Rectal smooth muscle tissue (tissue), 1 donor: ENCODE data around the gene MSX1.
A peak's percentile ranks its signal among the peaks of the same experiment; 100 is the strongest.

Source experiments
- H3K27ac ChIP-seq: one replicate; pipeline ENCODE4 v1.7.0; 2013; ENCODE audit warnings: low read depth, low read length, inconsistent platforms
- H3K27me3 ChIP-seq: one replicate; pipeline ENCODE4 v1.7.0; 2013; ENCODE audit warnings: low read length; ENCODE audit not compliant: control insufficient read depth, insufficient read depth
- H3K36me3 ChIP-seq: one replicate; pipeline ENCODE4 v1.7.0; 2013; ENCODE audit warnings: low read length; ENCODE audit not compliant: control insufficient read depth, insufficient read depth
- H3K4me1 ChIP-seq: one replicate; pipeline ENCODE4 v1.7.0; 2013; ENCODE audit warnings: low read length; ENCODE audit not compliant: control insufficient read depth, insufficient read depth
- H3K4me3 ChIP-seq: one replicate; pipeline ENCODE4 v1.7.0; 2013; ENCODE audit warnings: low read length
- H3K9ac ChIP-seq: one replicate; pipeline ENCODE4 v1.7.0; 2013; ENCODE audit warnings: low read length

MSX1 gene

GRCh38 chr4:4854649-4855295 is 4.7 kb upstream of the MSX1 start:
- H3K27me3 ChIP-seq, result peaks cover 62% of the 10 kb centered on the region

GRCh38 chr4:4855301-4856070 is 4.0 kb upstream of the MSX1 start:
- H3K27ac ChIP-seq, result no peak overlapping the region
- H3K4me3 ChIP-seq, result no peak overlapping the region
- peaks cover 69% of the 10 kb centered on the region for H3K27me3 ChIP-seq
- no peak overlapping the region for H3K9ac ChIP-seq
- no peaks in the 10 kb centered on the region for H3K36me3 ChIP-seq
- peaks cover 6% of the 10 kb centered on the region for H3K4me1 ChIP-seq

More at GRCh38 chr4:4854649-4855295, 4.7 kb upstream of the MSX1 start:
- Histone ChIP-seq H3K4me1 (peaks cover 6% of the 10 kb centered on the region), H3K9ac (no peak overlapping the region), H3K27ac (no peak overlapping the region), H3K4me3 (no peak overlapping the region), H3K36me3 (no peaks in the 10 kb centered on the region)

GRCh38 chr4:4856071-4857000 is 3.1 kb upstream of the MSX1 start:
- peak overlapping the region; percentile 30 for H3K4me3 ChIP-seq
- no peak overlapping the region for H3K9ac ChIP-seq
- peaks cover 6% of the 10 kb centered on the region for H3K4me1 ChIP-seq
- H3K27ac ChIP-seq, result no peak overlapping the region
- no peaks in the 10 kb centered on the region for H3K36me3 ChIP-seq
- peaks cover 72% of the 10 kb centered on the region for H3K27me3 ChIP-seq

GRCh38 chr4:4857001-4857808 is 2.3 kb upstream of the MSX1 start:
- Histone ChIP-seq H3K27ac (no peak overlapping the region), H3K27me3 (peaks cover 75% of the 10 kb centered on the region), H3K4me1 (peaks cover 6% of the 10 kb centered on the region), H3K9ac (no peak overlapping the region), H3K4me3 (no peak overlapping the region), H3K36me3 (no peaks in the 10 kb centered on the region)

GRCh38 chr4:4857809-4858508 is 1.5 kb upstream of the MSX1 start:
- Histone ChIP-seq H3K4me1 (peaks cover 4% of the 10 kb centered on the region), H3K9ac (no peak overlapping the region), H3K27me3 (peaks cover 74% of the 10 kb centered on the region), H3K4me3 (no peak overlapping the region), H3K36me3 (no peaks in the 10 kb centered on the region), H3K27ac (no peak overlapping the region)

GRCh38 chr4:4858527-4859324 is 739 bp upstream of the MSX1 start:
- H3K36me3 ChIP-seq, result no peaks in the 10 kb centered on the region
- H3K4me3 ChIP-seq, result peak overlapping the region; percentile 55
- H3K27ac ChIP-seq, result no peak overlapping the region
- no peaks in the 10 kb centered on the region for H3K4me1 ChIP-seq
- H3K9ac ChIP-seq, result no peak overlapping the region
- peaks cover 69% of the 10 kb centered on the region for H3K27me3 ChIP-seq

- H3K9ac ChIP-seq, result no peak overlapping the region
- no peak overlapping the region for H3K27ac ChIP-seq
- no peaks in the 10 kb centered on the region for H3K36me3 ChIP-seq
- H3K4me1 ChIP-seq, result no peaks in the 10 kb centered on the region
- H3K27me3 ChIP-seq, result peaks cover 73% of the 10 kb centered on the region
- peak overlapping the region; percentile 70 for H3K4me3 ChIP-seq
Measured at GRCh38 chr4:4859799-4860599, 534 bp downstream of the MSX1 start.

- no peak overlapping the region for H3K27ac ChIP-seq
Measured at GRCh38 chr4:4860600-4861389, 1.3 kb downstream of the MSX1 start.

GRCh38 chr4:4861390-4862018 is 2.0 kb downstream of the MSX1 start:
- H3K4me3 ChIP-seq, result peak overlapping the region; percentile 67
- no peaks in the 10 kb centered on the region for H3K36me3 ChIP-seq
- H3K9ac ChIP-seq, result no peak overlapping the region
- H3K27me3 ChIP-seq, result peaks cover 76% of the 10 kb centered on the region
- H3K27ac ChIP-seq, result no peak overlapping the region
- H3K4me1 ChIP-seq, result no peaks in the 10 kb centered on the region

More at GRCh38 chr4:4860600-4861389, 1.3 kb downstream of the MSX1 start:
- Histone ChIP-seq H3K4me1 (no peaks in the 10 kb centered on the region), H3K36me3 (no peaks in the 10 kb centered on the region), H3K27me3 (peaks cover 73% of the 10 kb centered on the region), H3K9ac (no peak overlapping the region), H3K4me3 (peak overlapping the region; percentile 67)
